ENCODE data around the gene PDHA2.

DNA sequence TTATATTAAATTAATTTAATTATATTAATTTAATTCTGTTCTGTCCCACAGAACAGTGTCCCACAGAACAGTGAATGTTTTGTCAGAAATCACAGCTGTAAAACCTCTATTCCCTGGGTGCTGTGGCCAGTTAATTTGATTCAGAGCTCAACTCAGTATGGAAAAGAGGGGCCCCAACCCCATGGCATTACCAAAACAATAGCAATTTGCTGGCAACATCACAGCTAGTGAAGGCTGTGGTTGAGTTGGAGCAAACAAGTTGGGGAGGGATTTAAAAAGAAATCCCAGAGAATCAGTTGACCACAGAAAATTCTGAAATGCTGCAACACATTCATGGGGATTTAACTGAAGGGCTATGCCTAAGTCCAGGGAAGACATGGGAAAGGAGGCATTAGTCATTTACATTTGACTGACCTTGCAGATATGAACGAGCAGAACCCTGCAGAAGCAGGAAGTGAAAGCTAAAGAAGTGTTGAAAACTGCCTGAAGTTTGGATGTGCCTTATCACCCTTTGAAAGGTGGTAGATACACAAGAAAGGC lies 30.1 kb downstream of the PDHA2 start:
- no peak for TF ChIP-seq EP300 (IDR thresholded peaks at IDR 0.05)
- TF ChIP-seq POLR2A (IDR thresholded peaks at IDR 0.05; ENCODE audit: low read depth): no peak
